CD4-positive, alpha-beta T cell treated with Interleukin-2 at 100 ng/mL for 4 hours (primary cell): Measurements from ENCODE around the gene CALCR.

Experiments
- DNase-seq: peaks from one replicate; pipeline ENCODE4 v3.0.0-alpha.2; 2020; ENCODE audit warnings: low spot score

Gene CALCR

DNA sequence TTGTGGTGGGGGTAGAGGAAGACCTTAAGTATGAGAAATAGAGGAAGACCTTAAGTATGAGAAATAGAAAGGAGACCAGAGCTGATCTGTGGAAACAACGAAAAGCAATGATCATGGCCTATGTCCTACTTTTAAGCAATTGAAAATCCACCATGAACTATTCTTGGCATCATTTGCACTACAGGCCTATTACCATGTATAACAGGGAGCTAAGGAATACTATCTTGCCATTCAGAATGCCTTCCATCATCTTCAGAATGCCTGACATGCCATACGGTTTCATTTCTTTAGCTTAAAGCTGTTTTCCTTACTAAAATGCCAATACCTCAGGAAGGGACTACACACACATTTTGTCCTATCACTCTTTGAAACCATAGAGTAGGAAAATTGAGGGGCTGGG lies 127.0 kb downstream of the CALCR start:
- DNase-seq = no peak

DNA sequence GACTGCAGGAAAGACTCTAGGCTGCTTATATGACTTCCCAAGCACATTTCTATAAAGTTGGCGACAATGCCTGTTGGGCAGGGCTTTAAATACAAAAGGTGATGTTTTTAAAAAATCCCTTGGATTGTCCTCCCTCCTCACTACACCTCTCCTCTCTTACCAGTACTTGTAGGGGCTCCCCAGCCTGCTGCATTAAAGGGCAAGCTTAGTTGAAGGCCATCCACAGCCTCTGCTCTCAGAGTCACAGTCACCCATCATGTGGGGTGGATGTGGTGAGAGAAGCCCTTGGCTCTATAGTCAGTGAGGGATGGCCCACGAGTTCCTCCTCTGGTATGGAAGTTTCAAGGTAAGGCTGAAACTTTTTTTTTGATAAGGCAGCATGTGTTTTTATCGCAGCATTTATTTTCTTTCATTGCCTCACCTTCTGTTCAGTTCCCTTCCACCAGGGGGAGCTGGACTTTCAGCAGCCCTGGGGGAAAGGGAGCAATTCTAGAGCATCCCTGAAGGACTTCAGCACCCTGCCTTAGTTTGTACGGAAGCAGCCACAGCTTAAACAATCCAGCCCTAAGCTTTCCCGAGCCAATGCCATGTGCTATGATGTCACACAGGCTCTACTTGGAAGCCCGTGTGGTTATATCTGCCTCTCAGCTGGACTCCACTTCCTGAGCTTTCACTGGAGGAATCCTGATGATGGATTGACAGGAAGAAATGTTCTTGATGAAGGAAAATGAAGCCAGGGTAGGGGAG lies 131.9 kb downstream of the CALCR start:
- DNase-seq = peak; percentile 32

DNA sequence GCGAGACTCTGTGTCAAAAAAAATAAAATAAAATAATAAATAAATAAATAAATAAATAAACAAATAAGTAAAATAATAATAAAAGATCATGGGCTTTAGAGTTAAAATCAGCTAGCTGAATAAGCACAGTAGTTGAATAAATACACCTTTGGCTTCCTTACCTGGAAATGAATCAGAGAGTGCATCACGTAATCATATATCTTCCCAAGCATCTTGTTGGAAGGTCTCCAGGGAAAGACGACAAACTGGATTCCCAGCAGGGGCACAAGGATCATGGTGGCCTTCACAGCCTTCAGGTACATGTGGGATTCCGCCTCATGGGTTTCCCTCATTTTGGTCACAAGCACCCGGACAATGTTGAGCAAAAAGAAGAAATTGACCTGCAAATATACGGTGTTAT lies 138.7 kb downstream of the CALCR start:
- DNase-seq = no peak

DNA sequence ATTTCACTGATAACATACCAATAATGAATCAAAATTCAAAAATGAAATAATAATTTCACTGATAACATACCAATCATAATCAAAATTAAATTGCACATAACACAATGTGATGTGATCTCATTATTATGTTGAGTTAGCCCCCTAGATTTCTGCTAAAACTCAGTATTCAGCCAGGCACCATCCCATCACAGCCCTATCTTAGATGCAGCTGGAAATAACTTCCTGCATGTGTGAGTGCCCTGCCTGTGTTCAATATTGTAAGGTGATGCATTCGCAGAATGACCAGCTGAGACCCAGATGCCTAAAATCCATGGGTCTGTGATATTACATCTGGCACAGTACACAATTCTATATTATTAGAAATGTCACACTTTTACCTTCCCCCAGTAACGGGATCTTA lies 142.4 kb downstream of the CALCR start:
- DNase-seq = no peak

DNA sequence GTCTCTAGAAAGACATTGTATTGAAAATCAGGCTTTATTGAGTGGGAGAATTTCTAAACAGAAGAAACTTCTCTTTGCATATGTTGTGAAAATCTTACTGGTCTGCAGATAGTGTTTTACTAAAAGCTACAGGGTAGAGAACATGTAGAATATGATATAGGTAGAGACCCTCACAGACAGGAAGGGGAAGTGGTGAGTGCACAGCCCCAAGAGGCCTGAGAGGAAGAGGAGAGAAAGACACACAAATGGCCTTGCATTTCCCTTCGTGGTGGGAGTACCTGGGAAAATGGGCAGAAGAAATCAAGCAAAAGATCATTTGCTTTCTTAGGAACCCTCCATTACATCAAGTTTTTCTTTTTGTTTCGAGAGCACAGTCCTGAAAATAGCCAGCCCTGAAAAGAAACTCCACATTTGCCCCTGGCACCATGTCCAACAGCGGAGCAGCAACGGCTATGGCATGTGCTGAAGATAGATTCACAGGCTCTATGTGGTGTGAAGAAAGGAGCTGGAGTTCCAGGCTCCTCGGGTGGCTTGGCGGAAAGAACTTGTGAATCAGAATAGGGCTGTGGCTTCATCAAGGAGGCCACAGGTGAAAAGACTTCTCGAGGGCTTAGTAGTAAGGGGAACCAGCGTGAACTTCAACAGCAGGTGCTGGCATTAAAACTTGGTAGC lies 143.5 kb downstream of the CALCR start:
- DNase-seq = no peak

DNA sequence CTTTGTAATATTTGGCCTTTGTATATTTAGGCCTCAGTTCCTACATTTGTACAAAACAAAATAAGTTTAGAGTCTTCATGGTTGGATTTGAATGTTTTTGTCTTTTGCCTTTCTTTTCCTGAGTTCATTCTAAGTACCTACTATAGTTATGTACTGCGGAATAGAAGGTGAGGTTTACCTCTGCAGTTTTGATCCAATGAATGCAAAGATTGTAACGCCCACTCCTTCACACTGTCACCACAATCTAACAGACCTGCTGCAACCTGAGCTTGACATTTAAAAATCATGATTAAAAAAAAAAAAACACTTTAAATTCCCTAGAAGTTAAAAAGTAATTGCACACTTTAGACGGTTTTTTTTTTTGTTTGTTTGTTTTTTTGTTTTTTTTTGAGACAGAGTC lies 145.0 kb downstream of the CALCR start:
- no peak for DNase-seq

DNA sequence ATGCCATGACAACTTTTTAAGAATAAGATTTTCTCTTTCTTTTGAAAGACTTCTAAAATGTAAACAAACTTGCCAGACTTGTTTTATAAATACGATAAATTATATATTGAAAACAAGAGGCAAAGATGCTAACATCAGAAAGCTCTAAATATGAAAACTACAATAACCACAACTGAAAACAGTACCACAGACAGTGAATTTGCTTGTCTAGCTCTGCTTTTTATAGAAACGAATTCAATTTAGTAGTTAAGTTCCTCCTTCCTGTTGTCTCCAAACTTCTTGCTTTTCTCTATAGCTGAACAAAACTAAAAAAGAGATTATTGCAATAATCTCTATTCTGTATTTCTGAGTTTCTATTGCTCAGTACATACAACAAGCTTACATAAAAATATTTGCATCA lies 147.4 kb downstream of the CALCR start:
- DNase-seq = no peak

DNA sequence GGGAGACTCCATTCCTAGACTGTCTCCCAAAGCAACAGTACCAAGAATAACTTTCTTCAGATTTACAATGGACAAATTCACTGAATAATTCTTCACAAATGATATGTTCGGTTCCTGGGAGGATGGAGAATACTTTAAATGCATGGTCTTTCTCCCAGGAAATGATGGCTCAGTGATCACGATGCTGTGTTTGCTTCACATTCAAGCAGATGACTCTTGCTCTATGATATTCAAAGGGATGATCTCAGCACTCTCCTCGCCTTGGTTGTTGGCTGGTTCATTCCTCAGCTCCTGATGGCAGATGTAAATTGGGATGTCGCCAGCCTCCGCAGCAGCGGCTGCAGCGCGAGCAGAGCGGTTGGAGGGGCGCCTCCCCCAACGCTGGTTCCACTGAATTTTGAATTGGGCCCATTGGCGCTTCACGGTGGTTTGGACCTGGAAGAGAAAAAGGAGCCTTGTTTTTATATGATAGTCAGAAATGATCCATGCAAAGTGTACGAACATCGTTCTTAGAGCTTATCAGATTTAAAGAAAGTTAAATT lies 148.3 kb downstream of the CALCR start:
- no peak for DNase-seq

DNA sequence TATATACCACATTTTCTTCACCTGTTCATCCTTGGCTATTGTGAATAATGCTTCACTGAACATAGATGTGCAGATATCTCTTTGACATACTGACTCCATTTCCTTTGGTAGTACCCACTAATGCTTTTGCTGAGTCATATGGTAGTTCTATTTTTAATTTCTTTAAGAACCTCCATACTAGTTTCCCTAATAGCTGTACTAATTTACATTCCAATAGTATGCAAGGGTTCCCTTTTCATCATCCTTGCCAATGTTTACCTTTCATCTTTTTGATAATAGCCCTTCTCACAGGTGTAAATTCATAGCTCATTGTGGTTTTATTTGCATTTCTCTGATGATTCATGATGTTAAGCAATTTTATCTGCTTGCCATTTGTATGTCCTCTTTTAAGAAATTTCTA lies 159.9 kb downstream of the CALCR start:
- no peak for DNase-seq

DNA sequence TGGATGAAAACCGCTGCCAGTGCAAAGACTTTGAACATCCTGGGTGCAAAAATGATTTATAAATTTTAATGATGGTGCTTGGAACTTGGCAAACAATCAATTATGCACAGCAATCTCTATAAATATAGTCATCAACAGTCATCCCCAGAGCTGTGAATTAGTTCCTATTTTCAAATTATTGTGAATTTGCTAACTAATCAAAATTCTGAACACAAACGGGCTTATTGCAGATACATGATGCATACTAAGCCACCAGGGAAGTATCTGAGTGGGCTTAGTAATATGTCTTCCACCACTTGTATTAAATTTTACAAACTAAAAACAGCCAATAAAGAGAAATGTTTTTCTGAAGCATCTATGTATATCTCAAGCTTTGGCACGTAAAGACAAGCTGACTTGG lies 165.2 kb downstream of the CALCR start:
- no peak for DNase-seq

DNA sequence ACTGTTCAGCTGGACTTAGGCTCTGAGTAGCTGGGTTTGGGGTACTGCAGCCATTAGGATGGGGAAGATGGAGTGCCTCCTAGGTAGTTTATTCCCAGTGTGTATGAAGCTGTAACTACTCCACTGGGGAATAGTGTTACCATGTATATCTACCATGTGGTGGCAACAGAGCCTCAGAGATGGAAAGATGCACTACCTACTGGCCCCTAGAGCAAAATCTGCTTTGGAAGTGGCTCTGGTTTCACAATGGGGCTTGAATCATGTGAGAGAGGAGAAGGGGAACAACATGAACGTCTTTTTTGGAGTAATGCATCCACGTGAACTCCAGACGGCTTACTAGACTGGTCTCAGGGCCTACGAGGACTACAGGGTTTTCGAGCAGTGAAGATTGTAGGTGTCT lies 167.3 kb downstream of the CALCR start:
- DNase-seq = no peak

DNA sequence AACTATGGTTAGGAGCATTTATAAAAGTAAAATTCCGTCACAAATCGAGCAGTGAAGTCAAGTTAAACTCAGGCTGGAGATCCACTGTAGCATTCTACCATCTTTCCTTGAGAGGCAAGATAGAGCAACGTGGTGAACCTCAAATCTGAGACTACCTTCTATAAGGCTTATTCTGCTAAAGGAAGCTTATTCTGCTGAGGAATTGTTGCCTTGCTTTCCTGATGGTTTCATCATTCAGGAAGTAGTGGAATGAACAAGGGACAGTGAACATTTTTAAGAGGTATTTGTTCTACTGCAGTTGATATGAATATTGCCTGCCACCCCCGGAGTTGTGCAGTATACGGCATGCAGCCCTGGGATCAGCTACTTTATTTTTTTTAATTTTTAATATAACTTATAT lies 171.6 kb downstream of the CALCR start:
- DNase-seq = no peak

DNA sequence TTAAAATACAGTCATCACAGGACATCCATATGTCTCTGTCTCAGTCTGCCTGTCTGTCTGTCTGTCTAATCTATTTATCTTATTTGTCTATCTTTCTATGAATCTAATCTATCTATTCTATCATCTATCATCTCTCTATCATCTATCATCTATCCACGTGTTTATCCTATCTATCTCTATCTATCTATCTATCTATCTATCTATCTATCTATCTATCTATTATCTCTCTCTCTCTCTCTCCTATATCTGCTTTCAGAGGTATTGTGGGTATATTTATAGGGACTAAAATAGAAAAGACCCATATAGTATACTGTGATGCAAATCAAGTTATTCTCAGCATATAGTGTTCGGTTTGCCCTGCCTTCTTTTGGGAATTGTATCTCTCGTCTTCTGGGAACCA lies 174.9 kb downstream of the CALCR start:
- no peak for DNase-seq

DNA sequence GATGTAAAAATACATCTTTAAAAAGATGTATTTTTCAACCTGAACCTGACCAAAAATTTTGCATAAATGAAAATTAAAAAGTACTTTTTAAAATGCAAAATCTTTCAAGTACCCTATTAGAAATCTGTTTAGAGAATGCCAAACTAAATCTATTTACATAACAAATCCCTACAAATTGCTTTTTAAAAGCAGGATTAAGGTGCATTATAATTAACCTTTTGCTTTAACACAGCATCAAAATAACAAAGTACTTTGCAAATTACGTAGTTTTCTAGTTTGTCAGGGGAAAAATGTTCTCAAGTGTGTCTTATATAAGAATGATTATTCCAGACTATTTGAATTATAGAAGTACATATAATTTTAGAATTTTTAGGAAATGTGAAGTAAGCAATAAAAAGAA lies 181.5 kb downstream of the CALCR start:
- DNase-seq = no peak

DNA sequence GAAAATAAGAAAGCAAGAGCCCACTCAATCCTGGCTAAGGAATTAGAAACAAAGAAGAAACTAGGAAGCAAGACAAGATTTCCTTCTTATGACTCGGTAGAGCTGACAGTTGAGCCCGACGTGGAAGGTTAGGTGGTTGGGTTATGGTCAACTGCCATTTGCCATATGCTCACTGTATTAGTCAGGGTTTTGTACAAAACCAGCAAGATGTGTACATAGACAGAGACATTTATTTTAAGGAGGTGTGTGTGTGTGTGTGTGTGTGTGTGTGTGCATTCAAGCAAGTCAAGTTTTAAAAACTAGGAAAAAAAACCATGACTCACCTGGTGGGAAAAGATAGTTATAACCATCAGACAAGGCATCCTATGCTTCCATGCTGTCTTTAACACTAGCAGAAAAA lies 183.9 kb downstream of the CALCR start:
- DNase-seq = no peak

DNA sequence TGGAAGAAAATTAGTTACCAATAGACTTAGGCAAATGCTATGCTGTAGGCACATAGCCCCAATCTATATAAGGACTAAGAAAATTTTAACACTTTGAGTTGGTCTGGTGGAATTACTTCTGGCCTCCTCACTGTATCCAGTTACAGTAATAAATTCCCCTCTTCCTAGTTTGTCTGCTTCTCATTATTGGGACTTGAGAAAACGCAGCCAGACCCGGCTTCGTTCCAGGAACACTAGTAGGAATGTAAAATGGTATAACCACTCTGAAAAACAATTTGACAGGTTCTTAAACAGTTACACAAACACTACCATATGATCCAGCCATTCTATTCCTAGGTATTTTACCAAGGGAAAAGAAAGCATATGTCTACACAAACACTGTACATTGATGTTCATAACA lies 192.2 kb downstream of the CALCR start:
- no peak for DNase-seq

DNA sequence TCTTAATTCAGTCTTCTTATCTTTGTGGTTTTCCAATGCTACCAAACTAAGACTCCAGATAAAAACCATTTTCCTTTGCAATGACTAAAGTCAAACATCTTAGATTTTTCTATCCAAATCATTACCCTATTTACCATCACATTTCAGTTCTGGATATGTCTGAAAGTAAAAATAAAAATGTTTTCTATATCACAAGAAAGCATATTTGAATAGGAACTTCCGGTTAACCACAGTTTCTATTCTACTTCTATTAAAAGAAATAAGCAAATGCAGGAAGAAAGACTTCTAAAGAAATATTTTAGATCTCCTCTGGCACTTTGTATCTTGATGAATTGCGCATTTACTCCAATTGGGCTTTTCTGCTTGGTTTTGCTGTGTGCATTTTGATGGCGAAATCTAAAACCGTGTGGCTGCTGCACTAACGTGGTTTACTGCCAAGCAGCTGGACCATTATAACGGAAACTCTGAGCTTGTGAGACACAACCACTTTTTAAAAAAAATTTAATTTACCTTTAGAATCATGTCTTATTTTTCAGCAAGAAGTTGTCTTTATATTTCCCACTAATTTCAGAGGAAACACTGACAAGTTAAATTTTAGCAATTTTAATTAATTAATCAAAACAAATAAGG lies 196.3 kb downstream of the CALCR start:
- no peak for DNase-seq

DNA sequence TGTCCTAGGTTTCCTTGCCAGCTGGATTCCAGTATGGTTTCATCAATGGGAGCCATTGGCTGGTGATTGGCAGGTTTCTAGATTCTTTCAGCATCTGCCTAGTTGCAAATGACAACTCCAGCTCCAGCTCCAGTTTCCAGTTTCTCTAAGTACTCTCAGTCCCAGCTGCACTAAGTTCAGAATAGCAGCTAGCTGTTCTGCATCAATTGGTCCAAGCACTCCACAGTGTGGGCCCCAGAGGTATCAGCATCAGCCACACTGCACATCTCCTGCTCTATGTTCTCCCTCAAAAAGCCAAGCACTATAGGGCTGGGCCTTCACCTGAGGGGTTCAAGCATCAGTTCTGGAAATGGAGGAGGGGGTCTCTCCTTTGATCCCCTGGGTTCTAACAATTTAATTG lies 198.9 kb downstream of the CALCR start:
- no peak for DNase-seq
